ENCODE measurements around the gene SLAMF8. TPM values are rescaled to one million over a fixed set of nuclear protein-coding genes. Genes with fewer than 3 reads are reported as not detected.

Gene SLAMF8
- total RNA-seq, 1 experiment from 2014 or later, result not detected

DNA sequence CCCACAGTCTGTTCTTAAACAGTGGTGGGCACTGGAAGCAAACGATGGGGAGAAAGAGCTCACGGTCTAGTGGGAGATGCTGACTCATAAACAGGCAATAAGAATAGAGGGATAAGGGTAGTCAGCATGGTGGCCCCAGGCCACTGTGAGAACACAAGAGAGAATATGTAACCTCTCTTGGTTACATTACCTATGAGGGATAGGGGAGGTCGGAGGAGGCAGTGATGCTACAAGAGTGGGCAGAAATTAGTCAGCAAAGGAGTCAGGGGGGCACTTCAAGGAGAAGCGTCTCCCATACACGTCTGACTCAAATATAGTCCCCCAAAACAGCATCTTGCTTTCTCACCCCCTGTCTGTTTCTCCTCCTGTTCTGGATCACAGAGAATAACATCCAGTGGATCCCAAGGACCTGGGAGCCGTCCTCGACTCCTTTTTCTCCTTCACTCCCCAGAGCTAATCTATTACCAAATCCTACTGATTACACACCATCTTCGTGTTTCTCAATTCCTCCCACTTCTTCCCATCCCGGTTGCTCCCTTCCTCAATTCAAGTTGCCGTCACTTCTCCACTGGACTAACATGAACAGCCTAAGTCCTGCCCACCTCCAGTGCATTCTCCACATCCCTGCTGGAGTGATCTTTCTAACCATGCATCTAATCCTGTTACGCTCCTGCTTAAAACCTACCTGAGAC, 2.1 kb downstream of the SLAMF8 start:
- no peak overlapping the region for H3K4me3 Mint-ChIP-seq
- H3K27me3 Mint-ChIP-seq (ENCODE audit: low read depth), result peaks cover 49% of the 10 kb centered on the region
- H3K79me2 ChIP-seq (ENCODE audit: insufficient read depth, low read length), result no peaks in the 10 kb centered on the region

More for the DNA sequence above, 2.1 kb downstream of the SLAMF8 start:
- H3K14ac ChIP-seq (ENCODE audit: insufficient read depth, low read length), result no peak overlapping the region
- H3K4me2 ChIP-seq (ENCODE audit: insufficient read depth, insufficient read length, low read length), result no peak overlapping the region
- no peaks in the 10 kb centered on the region for H3K9me3 ChIP-seq (ENCODE audit: control insufficient read depth, low read depth, low read length)
- H2BK15ac ChIP-seq (ENCODE audit: low read depth, low read length), result no peak overlapping the region
- no peak overlapping the region for H3T11ph ChIP-seq (ENCODE audit: low read length)
- no peak overlapping the region for H4K91ac ChIP-seq (ENCODE audit: insufficient read length, low read depth, low read length)
- Mint-ChIP-seq H3K36me3 (ENCODE audit: insufficient read depth in 1 of 3, low read depth in 3 of 3) (no peaks in the 10 kb centered on the region), H3K27ac (no peak overlapping the region), H3K9me3 (no peaks in the 10 kb centered on the region), H3K4me1 (peaks cover 18 to 21% of the 10 kb centered on the region in 2 experiments)
- H3K27me3 ChIP-seq (ENCODE audit: insufficient read depth, low read length), result no peaks in the 10 kb centered on the region
- H3K18ac ChIP-seq (ENCODE audit: insufficient read length, low read depth, low read length), result no peak overlapping the region
- no peak overlapping the region for H4K5ac ChIP-seq (ENCODE audit: insufficient read length, low read depth, low read length)
- no peaks in the 10 kb centered on the region for H3K23me2 ChIP-seq (ENCODE audit: insufficient read length, low read depth, low read length, poor library complexity, severe bottlenecking)
- no peaks in the 10 kb centered on the region for H3K4me1 ChIP-seq (ENCODE audit: insufficient read depth, low read length)
- H4K20me1 ChIP-seq (ENCODE audit: control insufficient read depth, insufficient read depth, insufficient read length), result no peaks in the 10 kb centered on the region
- no peak overlapping the region for H3K23ac ChIP-seq (ENCODE audit: insufficient read length, low read depth, low read length)
- H2BK12ac ChIP-seq (ENCODE audit: insufficient read length, low read depth, low read length), result no peak overlapping the region
- no peak overlapping the region for H3K27ac ChIP-seq (ENCODE audit: insufficient read length, low read depth, low read length)
- H2AFZ ChIP-seq (ENCODE audit: low read length), result no peak overlapping the region
- no peak overlapping the region for H3K56ac ChIP-seq (ENCODE audit: insufficient read length, low read depth, low read length)
- no peak overlapping the region for H2BK20ac ChIP-seq (ENCODE audit: low read depth, low read length, poor library complexity, severe bottlenecking)
- no peak for DNase-seq
- no peak overlapping the region for H2BK5ac ChIP-seq (ENCODE audit: insufficient read length, low read length)
- no CpG with 5 or more reads among the region's 11 CpGs for WGBS (ENCODE audit: extremely low coverage, insufficient read length, low lambda C conversion rate)
- no peak overlapping the region for H2AK5ac ChIP-seq (ENCODE audit: insufficient read length, low read length)
- no peaks in the 10 kb centered on the region for H3K79me1 ChIP-seq (ENCODE audit: insufficient read depth, low read depth, low read length, poor library complexity, severe bottlenecking)
- H4K8ac ChIP-seq (replicated peaks; ENCODE audit: insufficient read length, low read depth, low read length), result no peak overlapping the region
- TF ChIP-seq, protein P1, sequence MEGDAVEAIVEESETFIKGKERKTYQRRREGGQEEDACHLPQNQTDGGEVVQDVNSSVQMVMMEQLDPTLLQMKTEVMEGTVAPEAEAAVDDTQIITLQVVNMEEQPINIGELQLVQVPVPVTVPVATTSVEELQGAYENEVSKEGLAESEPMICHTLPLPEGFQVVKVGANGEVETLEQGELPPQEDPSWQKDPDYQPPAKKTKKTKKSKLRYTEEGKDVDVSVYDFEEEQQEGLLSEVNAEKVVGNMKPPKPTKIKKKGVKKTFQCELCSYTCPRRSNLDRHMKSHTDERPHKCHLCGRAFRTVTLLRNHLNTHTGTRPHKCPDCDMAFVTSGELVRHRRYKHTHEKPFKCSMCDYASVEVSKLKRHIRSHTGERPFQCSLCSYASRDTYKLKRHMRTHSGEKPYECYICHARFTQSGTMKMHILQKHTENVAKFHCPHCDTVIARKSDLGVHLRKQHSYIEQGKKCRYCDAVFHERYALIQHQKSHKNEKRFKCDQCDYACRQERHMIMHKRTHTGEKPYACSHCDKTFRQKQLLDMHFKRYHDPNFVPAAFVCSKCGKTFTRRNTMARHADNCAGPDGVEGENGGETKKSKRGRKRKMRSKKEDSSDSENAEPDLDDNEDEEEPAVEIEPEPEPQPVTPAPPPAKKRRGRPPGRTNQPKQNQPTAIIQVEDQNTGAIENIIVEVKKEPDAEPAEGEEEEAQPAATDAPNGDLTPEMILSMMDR (conservative IDR thresholded peaks at IDR 0.05), result no peak
- no peak overlapping the region for H3K9ac ChIP-seq (ENCODE audit: extremely low read depth, insufficient read length, low read length)
- H2BK120ac ChIP-seq (ENCODE audit: low read depth, low read length, poor library complexity, severe bottlenecking), result no peak overlapping the region
- no peak overlapping the region for H3K4ac ChIP-seq (ENCODE audit: low read depth, low read length)
